Urothelium cell line (cell line): ENCODE data around the gene TJP2.
A peak's percentile ranks its signal among the peaks of the same experiment; 100 is the strongest.

ENCODE experiments used
- DNase-seq: peaks from one replicate; pipeline ENCODE4 v3.0.0; 2011; ENCODE audit warnings: low spot score, mixed read lengths
- FAIRE-seq: peaks from 2 replicates; lab custom pipeline; 2011; peaks lifted over from hg19 to GRCh38; lab: Jason Lieb, UNC

Gene TJP2

DNA sequence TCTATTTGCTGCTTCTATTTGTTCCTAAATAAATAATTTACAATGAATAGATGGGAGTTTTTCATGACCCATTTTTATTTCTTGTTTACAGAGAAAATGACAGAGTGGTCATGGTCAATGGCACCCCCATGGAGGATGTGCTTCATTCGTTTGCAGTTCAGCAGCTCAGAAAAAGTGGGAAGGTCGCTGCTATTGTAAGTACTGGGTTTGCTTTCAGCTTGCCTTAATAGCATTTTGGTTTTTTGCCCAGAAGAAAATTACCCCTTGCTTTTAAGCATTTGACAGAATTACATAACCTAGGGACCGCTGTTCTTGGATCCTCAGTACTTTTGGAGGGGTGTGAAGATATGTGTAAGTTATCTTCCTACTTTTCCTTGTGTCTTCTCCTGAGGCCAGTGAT, 44.1 kb downstream of the TJP2 start:
- DNase-seq (no peak), FAIRE-seq (no peak)

DNA sequence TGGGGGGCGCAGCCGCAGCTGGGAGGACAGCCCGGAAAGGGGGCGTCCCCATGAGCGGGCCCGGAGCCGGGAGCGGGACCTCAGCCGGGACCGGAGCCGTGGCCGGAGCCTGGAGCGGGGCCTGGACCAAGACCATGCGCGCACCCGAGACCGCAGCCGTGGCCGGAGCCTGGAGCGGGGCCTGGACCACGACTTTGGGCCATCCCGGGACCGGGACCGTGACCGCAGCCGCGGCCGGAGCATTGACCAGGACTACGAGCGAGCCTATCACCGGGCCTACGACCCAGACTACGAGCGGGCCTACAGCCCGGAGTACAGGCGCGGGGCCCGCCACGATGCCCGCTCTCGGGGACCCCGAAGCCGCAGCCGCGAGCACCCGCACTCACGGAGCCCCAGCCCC, 47.0 kb downstream of the TJP2 start:
- no peak for DNase-seq
- no peak for FAIRE-seq

DNA sequence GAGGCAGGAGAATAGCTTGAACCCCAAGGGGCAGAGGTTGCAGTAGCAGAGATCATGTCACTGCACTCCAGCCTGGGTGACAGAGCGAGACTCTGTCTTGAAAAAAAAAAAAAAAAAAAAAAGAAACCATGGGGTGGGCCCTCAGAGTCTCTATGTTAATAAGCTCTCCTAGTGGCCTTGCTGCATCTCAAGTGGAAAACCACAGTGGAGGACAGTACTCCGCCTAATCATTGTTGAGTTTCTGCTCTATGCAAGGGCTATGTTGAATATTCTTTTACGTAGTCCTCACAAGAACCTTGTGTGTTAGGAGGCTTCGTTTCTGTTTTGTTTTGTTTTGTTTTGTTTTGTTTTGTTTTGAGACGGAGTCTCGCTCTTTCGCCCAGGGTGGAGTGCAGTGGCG, 48.9 kb downstream of the TJP2 start:
- FAIRE-seq = no peak
- no peak for DNase-seq

DNA sequence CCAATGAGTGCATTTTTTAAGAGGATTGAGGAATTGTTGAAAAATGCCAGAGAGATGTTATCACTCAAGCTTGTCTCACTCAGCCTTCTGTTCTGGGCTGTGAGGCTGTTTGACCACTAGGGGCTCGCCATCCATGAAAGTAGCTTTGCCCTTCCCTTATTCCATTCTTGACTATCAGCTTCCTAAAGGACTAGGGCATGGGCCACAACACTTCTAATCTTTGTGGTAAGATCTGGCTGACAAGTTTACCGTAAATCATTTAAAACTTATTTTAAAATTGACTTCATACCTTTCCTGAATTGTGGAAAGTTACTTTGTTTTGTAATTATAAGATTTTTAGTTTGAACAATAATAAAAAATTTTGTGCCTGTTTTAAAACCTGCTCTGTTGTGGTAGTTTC, 49.5 kb downstream of the TJP2 start:
- FAIRE-seq (no peak), DNase-seq (peak; percentile 79)

DNA sequence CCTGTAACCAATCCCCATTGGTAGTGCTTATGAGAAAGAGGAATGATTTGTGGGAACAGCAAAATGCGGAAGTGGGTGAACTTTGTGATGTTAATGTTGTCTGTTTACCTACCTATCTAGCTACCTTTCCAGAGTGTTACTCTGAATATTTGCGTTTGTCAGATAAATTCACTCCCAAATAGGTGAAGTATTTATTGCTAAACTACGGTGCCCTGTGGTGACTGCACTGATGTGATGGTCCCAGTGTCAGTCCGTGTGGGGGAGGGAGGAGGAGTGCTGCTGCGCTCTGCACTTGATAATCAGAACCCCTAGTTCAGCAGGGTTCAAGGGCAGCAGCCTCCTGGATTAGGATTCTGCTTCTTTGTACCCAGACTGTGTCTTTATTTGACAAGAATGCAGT, 55.3 kb downstream of the TJP2 start:
- FAIRE-seq (no peak), DNase-seq (no peak)

DNA sequence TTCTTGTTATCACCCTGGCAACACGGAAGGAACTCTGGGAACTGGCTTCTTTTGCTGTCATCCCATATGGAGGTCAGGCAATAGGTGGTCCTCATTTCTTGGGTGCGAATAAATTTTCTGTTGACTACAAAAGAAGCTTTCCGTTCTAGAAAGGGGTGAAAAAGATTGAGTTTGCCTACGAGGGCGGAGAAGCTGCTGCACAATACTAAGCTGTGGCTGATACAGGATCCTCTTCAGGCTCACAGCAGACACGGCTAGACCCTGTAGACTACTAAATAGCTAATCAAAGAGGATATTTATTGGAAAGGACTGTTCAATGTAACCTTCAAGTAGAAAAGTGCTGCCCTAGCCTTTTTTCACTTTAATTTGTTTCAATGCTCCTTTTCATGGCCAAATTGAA, 58.1 kb downstream of the TJP2 start:
- FAIRE-seq = no peak

DNA sequence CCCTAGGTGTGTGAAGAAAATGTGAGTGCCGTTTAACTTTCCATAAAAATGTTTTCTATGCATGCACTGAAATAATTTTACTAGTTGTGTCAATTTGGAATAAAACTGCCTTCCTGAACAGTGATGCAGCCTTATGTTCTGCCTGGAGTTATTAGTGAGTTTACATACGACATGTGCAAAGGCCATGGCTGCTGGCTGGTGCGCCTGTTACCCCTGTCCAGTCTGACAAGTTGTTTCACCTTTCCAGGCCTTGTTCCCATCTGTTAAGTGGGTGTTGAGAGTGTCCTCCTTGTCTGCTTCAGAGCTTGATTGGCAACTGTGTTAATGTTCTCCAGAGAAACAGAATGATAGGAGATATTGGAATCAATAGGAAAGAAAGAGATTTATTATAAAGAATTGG, 60.6 kb downstream of the TJP2 start:
- DNase-seq = no peak
- FAIRE-seq = no peak

More for the DNA sequence above, 58.1 kb downstream of the TJP2 start:
- no peak for DNase-seq

DNA sequence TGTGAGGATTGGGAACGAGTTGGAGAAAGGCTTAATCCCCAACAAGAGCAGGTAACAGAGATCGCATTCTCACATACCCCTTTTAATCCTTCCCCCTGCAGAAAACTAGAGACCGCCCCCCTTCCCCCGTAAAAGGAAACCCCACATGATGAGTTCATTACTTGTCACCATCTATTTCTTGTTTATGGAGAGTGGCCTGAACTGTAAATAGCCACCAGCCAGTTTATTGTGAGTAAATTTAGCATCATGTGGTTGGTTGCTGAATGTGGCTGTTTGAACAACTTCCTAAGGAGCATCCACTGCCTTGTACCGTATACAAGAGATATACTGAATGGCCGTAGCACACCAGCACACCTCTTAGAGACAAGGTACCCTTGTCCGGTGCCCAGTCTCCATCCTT, 62.1 kb downstream of the TJP2 start:
- DNase-seq = no peak
- FAIRE-seq = no peak

DNA sequence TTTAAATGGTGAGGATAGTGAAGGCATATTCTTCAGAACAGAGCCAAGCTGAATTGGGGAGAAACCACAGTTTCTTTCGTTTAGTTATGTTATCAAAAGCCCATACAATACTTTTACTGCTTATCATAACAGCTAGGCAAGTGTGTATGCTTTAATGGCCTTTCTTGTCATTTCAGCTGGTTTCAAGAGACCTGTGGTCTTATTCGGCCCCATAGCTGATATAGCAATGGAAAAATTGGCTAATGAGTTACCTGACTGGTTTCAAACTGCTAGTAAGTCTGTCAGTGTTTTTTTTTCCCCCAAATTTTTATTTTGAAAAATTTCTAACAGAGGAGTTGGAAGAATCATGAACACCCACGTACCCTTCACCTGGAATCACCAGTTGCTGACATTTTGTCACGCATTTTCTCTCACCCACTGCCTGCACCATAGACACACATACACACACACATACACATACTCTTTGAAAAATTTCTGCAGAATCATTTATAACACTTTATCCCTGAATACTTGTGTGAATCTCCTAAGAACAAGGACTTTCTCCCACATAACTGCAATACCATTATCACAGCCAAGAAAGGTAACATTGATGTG, 63.7 kb downstream of the TJP2 start:
- no peak for FAIRE-seq

DNA sequence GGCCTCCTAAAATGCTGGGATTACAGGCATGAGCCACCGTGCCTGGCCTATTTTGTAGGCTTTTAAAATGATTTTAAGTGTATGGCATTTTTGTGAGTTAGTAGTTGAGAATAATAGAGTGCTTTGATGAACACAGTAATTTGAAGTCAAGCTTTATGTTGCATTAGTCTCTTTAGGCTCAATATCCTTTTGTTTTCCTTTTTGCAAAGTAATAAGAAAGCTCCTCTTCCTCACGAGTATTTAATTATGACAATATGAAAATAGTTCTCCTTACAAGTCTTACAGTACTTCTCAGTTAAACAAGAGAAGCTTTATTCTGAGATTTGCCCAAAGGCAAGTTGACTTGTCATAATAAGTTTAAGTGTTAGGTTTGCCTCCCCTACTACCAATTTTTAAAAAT, 69.0 kb downstream of the TJP2 start:
- DNase-seq (no peak), FAIRE-seq (no peak)

More for the DNA sequence above, 63.7 kb downstream of the TJP2 start:
- DNase-seq = no peak

DNA sequence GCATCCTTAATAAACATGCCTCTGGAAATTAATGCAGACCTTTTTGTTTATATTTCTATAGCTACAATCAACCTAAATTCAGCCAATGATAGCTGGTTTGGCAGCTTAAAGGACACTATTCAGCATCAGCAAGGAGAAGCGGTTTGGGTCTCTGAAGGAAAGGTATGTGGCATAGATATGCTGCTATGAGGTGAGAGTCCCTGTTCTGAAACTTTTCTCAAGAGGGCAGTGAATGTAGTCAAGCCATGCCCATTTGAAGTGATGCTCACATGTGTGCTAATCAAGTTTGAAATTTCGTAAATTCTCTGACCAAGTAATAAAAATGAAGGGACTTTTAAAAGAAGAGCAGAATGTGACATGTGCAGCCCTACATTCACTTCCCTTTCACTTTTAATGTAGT, 72.6 kb downstream of the TJP2 start:
- no peak for FAIRE-seq

DNA sequence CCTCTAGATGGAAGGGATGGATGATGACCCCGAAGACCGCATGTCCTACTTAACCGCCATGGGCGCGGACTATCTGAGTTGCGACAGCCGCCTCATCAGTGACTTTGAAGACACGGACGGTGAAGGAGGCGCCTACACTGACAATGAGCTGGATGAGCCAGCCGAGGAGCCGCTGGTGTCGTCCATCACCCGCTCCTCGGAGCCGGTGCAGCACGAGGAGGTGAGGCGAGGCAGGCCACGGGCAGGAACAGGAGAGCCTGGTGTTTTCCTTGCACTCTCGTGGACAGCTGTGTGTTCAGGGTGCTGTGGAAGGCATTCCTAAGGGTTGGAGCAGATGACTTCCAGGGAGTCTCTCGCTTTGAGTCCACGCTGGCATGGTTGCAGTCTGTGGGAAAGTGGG, 73.9 kb downstream of the TJP2 start:
- no peak for DNase-seq
- FAIRE-seq = no peak

More for the DNA sequence above, 72.6 kb downstream of the TJP2 start:
- no peak for DNase-seq

DNA sequence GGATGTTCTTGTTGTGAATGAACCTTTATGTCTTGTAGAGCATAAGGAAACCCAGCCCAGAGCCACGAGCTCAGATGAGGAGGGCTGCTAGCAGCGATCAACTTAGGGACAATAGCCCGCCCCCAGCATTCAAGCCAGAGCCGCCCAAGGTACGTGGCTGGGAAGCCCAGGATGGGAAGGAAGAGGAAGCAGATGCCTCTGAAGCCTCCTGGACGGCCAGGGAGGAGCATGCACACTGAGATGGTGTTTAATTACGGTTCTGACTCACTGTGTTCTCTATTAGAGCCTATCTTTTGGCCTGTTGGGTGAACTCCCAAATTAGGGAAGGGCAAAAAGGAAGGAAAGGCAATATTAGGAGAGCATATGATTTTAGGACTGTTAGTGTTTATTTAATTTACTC, 75.3 kb downstream of the TJP2 start:
- no peak for FAIRE-seq

DNA sequence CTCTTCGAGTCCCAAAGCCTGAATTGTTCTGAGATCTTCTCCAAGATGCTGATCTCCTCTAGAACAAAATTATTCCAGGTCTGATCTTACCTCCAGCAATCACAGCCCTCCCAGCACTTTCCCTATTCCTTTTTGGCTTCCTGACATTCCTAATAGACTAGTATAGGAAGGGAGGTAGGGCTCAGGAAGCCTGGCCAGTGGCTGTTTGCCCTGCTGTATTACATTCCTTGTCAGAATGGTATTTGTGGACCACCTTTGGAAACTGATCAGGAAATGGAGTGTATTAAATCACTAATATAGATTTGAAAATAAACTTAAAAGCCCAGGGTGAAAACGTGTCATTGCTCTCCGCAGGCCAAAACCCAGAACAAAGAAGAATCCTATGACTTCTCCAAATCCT, 76.6 kb downstream of the TJP2 start:
- FAIRE-seq (no peak), DNase-seq (no peak)

More for the DNA sequence above, 75.3 kb downstream of the TJP2 start:
- no peak for DNase-seq

DNA sequence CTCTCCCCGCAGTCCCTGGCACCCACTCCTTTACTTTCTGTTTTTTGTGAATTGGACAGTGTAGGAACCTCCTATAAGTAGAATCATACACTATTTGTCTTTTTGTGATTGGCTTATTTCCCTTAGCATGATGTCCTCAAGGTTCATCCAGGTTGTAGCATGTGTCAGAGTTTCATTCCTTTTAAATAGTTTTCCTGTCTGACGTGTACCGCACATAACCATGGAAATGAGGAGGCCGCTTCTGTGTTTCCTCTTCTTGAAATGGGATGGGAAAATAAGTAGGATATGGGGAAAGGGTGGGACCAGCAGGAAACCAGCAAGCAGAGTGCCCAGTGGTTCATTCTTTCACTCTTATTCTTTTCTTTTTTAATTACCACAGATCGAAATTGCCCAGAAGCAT, 78.4 kb downstream of the TJP2 start:
- DNase-seq = no peak
- FAIRE-seq = no peak

DNA sequence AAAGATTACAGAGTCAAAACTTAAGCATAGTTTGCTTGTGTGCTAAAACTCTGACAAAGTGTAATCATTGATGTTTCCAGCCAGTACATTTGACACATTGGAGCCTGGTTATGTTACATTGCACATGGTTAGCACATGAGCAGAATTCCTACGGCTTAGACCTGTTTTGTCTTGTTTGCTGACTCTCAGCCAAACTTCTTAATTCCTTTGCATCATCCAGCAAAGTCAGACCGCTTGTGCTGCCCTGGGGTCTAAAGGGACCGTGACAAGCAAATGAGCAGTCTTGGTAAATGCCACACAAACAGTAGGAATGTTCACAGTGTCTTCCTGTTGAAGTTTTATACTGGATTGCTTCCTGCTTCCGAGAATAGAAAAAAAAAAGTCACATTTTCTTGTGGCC, 79.0 kb downstream of the TJP2 start:
- no peak for FAIRE-seq

DNA sequence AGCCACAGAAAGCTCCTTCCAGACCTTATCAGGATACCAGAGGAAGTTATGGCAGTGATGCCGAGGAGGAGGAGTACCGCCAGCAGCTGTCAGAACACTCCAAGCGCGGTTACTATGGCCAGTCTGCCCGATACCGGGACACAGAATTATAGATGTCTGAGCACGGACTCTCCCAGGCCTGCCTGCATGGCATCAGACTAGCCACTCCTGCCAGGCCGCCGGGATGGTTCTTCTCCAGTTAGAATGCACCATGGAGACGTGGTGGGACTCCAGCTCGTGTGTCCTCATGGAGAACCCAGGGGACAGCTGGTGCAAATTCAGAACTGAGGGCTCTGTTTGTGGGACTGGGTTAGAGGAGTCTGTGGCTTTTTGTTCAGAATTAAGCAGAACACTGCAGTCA, 80.1 kb downstream of the TJP2 start:
- no peak for FAIRE-seq
- no peak for DNase-seq

More for the DNA sequence above, 79.0 kb downstream of the TJP2 start:
- DNase-seq = no peak

DNA sequence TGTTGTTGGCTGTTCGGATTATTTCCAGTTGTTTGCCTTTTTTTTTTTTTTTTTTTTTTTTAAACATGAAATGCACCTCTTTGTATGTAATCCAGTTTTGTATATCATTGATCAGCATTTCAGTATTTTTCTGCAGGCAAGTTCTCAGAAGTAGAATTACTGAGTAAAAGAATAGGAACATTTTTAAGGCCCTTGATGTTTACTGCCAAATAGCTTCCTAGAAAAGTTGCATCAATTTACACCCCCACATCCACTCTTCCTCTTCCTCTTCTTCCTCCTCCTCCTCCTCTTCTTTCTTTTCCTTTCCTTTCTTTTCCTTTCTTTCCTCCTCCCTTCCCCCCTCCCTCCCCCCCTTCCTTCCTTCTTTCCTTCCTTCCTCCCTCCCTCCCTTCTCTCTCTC, 81.5 kb downstream of the TJP2 start:
- DNase-seq (no peak), FAIRE-seq (no peak)

DNA sequence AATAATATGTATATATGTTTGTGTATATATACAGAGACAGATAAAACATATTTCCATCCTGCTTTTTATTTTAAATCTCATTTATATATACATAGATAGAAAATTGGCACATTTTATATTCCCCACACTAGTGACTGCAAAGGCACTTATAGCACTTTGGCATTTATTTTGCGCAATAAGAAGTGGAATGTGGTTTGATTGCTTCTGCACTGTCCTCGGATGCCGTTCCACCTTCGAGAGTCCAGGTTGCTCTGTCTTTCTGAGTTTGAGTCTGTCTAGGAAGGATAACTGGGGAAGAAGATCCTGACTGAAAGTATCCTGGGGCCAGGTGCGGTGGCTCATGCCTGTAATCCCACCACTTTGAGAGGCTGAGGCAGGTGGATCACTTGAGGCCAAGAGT, 84.5 kb downstream of the TJP2 start:
- FAIRE-seq = no peak
- DNase-seq = no peak

DNA sequence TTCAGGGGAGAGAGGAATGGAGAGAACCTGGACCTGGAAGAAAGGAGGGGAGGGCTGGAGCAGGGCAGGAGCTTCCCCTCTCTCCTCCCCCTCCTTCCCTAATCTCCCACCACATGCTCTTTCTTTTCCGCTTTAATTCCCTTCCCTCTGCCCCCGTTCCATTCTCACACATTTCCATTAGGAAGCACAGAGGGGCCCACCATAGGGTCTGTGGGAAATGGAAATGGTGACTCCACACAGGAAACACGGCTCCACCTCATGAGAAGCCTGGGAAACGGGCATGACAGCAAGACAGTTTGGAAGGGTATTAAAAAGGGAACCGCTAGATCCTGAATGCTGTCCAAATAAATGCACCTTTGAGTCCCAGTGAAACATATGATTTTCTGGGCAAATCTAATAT, 86.1 kb downstream of the TJP2 start:
- DNase-seq (no peak), FAIRE-seq (no peak)

DNA sequence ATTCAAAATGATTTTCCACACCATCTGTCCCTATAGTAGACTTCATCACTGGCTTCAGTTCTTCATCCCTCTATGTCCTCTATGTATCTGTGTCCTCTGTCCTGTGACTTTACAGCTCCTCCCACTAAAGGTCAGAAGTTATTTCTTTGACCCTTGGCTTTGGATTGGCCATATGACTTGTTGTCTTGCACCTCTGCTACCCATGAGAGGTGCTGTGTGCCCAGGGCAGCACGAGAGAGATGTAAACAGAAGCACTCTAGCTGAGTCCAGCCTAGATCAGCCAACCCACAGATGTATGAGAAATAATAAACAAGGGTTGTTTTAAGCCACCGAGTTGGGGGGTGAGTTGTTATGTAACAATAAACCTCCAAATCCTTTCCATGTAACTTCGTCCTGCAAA, 87.6 kb downstream of the TJP2 start:
- no peak for DNase-seq
- no peak for FAIRE-seq

DNA sequence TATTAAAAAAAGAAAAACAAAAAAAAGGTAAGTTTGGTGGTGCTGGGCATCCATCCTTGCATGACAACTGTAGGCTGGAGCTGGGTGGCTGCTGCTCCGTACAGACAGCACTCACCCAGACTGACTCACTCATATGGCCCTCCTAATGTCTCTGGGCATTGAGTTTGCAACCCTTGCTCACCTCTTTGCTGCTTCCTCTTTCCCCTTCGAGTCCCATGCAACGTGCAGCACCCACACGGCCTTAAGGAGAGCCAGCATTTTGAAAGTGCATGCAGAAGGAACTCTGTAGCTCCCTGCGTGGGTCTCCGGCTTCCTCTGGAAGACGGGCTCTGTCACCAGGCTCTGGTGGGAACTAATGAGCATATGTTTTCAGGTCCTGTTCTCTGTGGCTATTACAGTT, 90.4 kb downstream of the TJP2 start:
- FAIRE-seq = no peak
- DNase-seq = no peak

DNA sequence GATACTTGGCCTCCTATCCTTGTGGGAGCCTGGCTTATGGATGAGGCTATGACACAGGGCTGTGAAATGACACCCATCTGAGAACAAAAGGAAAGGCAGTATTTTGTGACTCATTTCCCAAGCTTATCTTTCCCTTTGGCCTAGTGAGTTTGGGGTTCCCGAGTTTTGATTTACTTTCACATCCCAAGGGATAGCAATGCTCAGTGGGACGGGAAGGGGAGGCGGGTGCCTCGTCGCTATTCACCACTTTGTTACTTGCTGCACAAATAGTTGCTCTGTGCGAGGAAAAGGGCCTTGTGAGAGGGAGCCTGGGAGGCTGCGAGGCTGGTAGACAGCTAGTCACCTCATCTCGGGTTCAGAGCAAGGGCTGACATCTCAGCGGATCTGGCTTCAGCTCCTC, 91.8 kb downstream of the TJP2 start:
- DNase-seq = no peak
- no peak for FAIRE-seq

DNA sequence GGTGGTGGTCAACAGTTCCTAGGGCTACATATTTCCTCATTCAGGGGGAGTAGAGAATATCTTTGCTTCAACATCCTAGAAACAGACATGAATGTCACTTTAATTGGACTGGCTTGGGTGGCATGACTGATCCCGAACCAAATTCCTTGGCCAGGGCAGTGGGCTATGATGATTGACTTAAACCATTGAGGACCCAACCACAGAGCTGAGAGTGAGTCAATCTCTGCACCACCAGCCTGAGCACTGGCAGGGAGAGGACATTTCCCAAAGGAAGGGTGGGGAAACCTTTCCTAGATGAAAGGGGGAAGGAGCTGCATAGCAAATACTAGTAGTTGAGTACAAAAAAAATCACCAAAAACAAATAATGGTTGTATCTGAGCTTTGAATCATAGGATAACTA, 98.1 kb downstream of the TJP2 start:
- DNase-seq = no peak
- no peak for FAIRE-seq
